Fibroblast of mammary gland (primary cell): ENCODE results near the gene MICU1.
"Not testable (repeated sequence)": the region's sequence is repeated elsewhere in the genome, so short reads cannot be mapped to it uniquely, and the experiment has no call there.

Experiments
- DNase-seq: peaks from one replicate; pipeline ENCODE4 v3.0.0-alpha.2; 2010; ENCODE audit warnings: low read depth
- H3K4me3 ChIP-seq: 2 replicates; pipeline ENCODE4 v1.5.1; 2011; ENCODE audit warnings: low read depth, mild to moderate bottlenecking, low read length, moderate library complexity; ENCODE audit not compliant: control insufficient read depth
- TF ChIP-seq, protein P1 (sequence below): conservative IDR thresholded peaks from 2 replicates; pipeline ENCODE4 v1.5.1; 2011; ENCODE audit warnings: low read depth, low read length, inconsistent platforms; ENCODE audit not compliant: control insufficient read depth, insufficient read depth

Gene MICU1

GRCh38 chr10:72459301-72459700, 166.6 kb downstream of the MICU1 start:
- no peak overlapping the region for H3K4me3 ChIP-seq
- no peak for DNase-seq
- TF ChIP-seq, protein P1, sequence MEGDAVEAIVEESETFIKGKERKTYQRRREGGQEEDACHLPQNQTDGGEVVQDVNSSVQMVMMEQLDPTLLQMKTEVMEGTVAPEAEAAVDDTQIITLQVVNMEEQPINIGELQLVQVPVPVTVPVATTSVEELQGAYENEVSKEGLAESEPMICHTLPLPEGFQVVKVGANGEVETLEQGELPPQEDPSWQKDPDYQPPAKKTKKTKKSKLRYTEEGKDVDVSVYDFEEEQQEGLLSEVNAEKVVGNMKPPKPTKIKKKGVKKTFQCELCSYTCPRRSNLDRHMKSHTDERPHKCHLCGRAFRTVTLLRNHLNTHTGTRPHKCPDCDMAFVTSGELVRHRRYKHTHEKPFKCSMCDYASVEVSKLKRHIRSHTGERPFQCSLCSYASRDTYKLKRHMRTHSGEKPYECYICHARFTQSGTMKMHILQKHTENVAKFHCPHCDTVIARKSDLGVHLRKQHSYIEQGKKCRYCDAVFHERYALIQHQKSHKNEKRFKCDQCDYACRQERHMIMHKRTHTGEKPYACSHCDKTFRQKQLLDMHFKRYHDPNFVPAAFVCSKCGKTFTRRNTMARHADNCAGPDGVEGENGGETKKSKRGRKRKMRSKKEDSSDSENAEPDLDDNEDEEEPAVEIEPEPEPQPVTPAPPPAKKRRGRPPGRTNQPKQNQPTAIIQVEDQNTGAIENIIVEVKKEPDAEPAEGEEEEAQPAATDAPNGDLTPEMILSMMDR = no peak

- TF ChIP-seq, protein P1 = no peak
- peak; percentile 9 for DNase-seq
- no peak overlapping the region for H3K4me3 ChIP-seq
These were observed 169.8 kb downstream of the MICU1 start for GRCh38 chr10:72455889-72456595.

DNA sequence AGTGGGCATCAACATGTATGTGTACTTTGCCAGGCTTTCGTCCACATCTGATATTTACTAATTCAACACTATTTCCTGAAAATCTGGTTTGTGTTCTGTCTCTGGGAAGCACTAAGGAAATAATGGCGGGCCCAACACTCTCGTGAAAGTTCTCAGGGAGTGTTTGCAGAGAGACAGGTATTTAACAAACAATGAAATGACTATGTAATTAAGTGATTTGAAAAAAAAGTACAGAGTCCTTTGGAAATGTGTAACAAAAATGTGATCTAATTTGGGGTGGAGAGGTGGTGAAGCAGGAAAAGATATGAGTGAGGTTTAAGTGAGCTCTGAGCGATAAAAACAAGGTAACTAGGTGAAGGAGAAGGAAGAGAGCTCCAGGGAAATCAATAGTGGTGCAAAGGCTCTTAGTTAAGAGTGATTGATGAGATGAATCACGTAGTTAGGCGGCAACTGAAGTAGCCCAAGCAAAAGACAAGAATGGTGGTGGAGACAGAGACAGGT, 175.9 kb downstream of the MICU1 start:
- no peak overlapping the region for H3K4me3 ChIP-seq
- TF ChIP-seq, protein P1 = no peak
- DNase-seq = no peak

- no peak for DNase-seq
- no peak overlapping the region for H3K4me3 ChIP-seq
- TF ChIP-seq, protein P1 = no peak
These were observed 180.0 kb downstream of the MICU1 start for GRCh38 chr10:72445851-72446250.

- not testable (repeated sequence) for DNase-seq
These were observed 182.9 kb downstream of the MICU1 start for GRCh38 chr10:72442969-72443368.

GRCh38 chr10:72435570-72435969, 190.3 kb downstream of the MICU1 start:
- H3K4me3 ChIP-seq = no peak overlapping the region
- TF ChIP-seq, protein P1 = no peak
- DNase-seq = no peak

More at GRCh38 chr10:72442969-72443368, 182.9 kb downstream of the MICU1 start:
- H3K4me3 ChIP-seq = not testable (repeated sequence)

GRCh38 chr10:72430936-72431335, 194.9 kb downstream of the MICU1 start:
- not testable (repeated sequence) for DNase-seq

DNA sequence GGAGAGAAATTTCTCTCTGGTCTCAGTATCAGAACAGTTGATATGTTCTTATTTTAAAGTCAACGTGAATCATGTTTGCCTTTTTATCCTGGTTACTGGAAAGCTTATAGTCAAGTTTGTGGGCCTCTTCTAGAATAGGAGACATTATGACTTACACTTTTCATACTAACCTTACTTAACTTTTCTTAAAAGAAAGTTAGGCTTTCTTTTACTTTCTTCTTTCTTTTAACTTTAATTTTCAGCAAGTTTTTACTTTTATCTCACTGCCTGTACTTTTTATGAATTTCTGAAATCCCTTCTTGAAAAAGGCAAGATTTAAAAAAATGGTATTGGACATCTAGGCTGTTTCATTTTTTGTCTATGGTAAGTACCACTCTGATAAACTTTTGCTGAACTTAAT, 195.9 kb downstream of the MICU1 start:
- no peak for DNase-seq
- H3K4me3 ChIP-seq = no peak overlapping the region
- TF ChIP-seq, protein P1 = no peak

More at GRCh38 chr10:72430936-72431335, 194.9 kb downstream of the MICU1 start:
- H3K4me3 ChIP-seq = not testable (repeated sequence)
